ENCODE measurements around the gene CCNY. TPM values are rescaled to one million over a fixed set of nuclear protein-coding genes. Genes with fewer than 3 reads are reported as not detected.
A peak's percentile ranks its signal among the peaks of the same experiment; 100 is the strongest.

Gene CCNY
- total RNA-seq, 2 donors from 2014 or later: 54.9 to 60.8 TPM

DNA sequence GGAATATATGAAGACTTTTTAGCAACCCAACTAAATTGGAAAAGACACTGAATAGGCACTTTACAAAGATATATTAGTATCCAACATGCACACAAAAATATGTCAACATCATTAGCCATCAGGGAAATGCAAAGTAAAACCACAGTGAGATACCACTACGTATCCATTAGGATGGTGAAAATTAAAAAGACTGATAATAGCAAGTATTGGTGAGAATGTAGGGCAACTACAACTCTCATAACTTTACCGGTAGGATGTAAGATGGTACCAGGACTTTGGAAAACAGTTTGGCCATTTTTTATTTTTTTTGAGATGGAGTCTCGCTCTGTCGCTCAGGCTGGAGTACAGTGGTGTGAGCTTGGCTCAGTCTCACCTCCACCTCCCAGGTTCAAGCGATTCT is 13.7 kb upstream of the CCNY start:
- Mint-ChIP-seq H3K27ac (no peak overlapping the region), H3K36me3 (peaks cover 5% of the 10 kb centered on the region)
- no peak for ATAC-seq

DNA sequence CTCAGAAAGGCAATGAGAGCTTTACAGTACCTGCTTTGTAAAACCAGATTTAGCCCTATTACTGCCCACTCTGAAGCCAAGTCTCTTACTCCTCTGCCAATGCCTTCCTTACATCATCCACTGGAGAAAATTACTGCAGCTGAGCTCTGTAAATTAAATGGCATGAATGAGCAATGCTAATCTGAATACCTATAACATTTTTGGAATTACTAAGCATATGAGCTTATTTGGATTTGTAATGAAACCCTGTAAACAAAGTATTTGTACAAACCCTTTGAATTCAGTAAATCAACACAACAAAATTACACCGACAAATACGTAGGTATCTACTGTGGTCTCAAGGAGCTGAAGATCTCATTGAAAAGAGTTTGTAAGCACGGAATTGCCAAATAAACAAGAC is 12.1 kb upstream of the CCNY start:
- ATAC-seq: no peak
- no peaks in the 10 kb centered on the region for H3K27me3 Mint-ChIP-seq
- no peak overlapping the region for H3K4me3 Mint-ChIP-seq
- DNase-seq (ENCODE audit: low spot score): no peak
- peaks cover 7 to 10% of the 10 kb centered on the region in 2 donors for H3K4me1 Mint-ChIP-seq (ENCODE audit: low read depth in 2 of 2)
- no peak overlapping the region for H3K27ac Mint-ChIP-seq
- peaks cover 5% of the 10 kb centered on the region for H3K36me3 Mint-ChIP-seq
- no peaks in the 10 kb centered on the region for H3K9me3 Mint-ChIP-seq

More for the DNA sequence above, 13.7 kb upstream of the CCNY start:
- Mint-ChIP-seq H3K4me3 (no peak overlapping the region), H3K9me3 (no peaks in the 10 kb centered on the region), H3K27me3 (no peaks in the 10 kb centered on the region), H3K4me1 (ENCODE audit: low read depth in 2 of 2) (peaks cover 0 to 5% of the 10 kb centered on the region in 2 donors)
- no peak for DNase-seq (ENCODE audit: low spot score)

DNA sequence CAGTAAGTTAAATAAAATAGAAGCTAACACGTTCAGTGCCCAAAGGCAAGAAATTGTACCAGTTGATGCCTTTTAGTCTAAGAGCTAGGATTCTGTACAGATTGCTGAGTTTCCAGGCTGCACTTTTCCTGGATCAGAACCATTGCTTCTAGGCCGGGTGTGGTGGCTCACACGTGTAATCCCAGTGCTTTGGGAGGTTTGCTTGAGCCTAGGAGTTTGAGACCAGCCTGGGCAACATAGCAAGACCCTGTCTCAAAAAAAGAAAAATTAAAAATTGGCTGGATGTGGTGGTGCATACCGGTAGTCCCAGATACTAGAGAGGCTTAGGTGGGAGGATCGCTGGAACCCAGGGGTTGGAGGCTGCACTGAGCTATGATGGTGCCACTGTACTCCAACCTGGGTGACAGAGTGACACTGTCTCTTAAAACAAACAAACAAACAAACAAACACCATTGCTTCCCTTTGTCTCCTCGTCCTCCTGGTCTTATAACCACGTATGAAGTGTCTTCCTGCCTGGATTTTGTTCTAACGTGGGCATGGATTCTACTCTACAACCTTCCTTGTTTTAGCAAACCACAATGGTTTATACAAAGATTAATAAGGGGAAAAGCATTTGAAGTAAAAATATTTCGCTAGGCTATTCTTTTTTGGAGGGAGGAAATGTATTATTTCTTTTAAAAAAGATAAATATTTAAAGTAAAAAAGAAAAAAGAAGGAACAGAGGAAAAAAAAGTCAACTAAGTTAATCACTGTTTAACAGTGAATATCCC is 9.7 kb upstream of the CCNY start:
- peaks cover 5% of the 10 kb centered on the region for H3K36me3 Mint-ChIP-seq
- no peak overlapping the region for H3K4me3 Mint-ChIP-seq
- peaks cover 16 to 20% of the 10 kb centered on the region in 2 donors for H3K4me1 Mint-ChIP-seq (ENCODE audit: low read depth in 2 of 2)
- ATAC-seq (no peak), DNase-seq (ENCODE audit: low spot score) (no peak)
- no peak overlapping the region for H3K27ac Mint-ChIP-seq
- H3K27me3 Mint-ChIP-seq: no peaks in the 10 kb centered on the region
- no peaks in the 10 kb centered on the region for H3K9me3 Mint-ChIP-seq

DNA sequence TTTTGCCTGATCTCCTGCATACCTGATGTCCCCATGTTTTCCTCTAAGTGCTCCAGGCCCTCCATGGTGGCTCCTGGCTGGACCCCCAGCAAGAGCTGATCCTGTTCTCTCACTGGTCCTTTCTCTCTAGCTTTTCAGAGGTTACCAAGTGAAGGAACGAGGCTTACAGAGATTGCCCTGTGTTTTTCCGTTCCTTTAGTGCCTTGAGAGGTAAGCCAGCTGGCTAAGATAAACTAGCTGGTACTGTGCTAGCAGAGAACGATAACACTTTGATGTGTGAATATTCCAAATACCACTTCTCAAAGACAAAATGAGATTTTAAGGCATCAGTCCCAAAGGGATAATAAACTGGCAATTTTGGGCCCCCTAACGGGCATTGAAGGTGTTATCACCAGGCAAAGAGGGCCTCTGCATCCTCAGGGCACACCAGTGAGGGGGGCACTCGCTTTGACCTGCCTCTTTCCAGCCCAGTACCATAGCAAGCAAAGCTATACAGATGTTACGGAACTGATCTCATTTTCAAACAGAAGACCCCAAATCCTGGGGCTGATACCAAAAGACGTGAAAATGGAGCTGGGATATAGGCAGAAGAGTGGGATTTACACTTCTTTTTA is 8.4 kb upstream of the CCNY start:
- H3K4me3 Mint-ChIP-seq: no peak overlapping the region
- no peaks in the 10 kb centered on the region for H3K36me3 Mint-ChIP-seq
- H3K4me1 Mint-ChIP-seq (ENCODE audit: low read depth in 2 of 2): peaks cover 19 to 20% of the 10 kb centered on the region in 2 donors
- DNase-seq (ENCODE audit: low spot score): no peak
- no peak overlapping the region for H3K27ac Mint-ChIP-seq
- H3K9me3 Mint-ChIP-seq: no peaks in the 10 kb centered on the region
- no peak for ATAC-seq
- H3K27me3 Mint-ChIP-seq: no peaks in the 10 kb centered on the region

DNA sequence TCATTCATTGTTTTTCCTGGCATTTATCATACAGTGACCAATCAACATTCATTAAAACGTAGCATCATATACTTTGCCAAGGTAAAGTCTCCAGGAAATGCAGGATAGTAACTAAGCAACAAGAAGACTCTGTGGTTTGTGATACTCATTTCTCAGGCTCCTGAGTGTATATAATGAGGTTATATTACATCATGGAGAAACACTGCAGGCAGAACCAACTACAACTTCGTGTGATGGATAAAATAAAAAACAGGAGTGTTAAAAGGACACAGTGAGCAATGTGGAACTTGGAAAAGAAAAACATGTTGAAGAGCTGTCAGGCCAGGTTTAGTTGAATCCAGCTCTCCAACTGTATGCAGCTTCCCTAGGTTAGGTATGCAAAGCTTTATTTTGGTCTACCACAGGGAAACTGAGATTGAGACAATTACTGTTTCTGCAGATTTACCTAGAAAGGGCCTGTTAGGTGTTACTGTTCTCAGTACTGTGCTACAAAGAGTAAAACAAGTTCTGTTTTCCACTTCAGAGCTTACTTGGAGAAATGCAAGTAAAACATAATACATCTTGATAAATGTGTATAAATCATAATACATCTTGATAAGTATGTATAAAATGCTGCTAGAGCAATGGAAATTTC is 7.8 kb upstream of the CCNY start:
- Mint-ChIP-seq H3K4me3 (peak overlapping the region; percentile 17), H3K36me3 (peaks cover 5% of the 10 kb centered on the region), H3K27me3 (no peaks in the 10 kb centered on the region), H3K9me3 (no peaks in the 10 kb centered on the region), H3K27ac (no peak overlapping the region), H3K4me1 (ENCODE audit: low read depth in 2 of 2) (peaks cover 24 to 26% of the 10 kb centered on the region in 2 donors)
- ATAC-seq: peak; percentile 48 to 81
- DNase-seq (ENCODE audit: low spot score): no peak

DNA sequence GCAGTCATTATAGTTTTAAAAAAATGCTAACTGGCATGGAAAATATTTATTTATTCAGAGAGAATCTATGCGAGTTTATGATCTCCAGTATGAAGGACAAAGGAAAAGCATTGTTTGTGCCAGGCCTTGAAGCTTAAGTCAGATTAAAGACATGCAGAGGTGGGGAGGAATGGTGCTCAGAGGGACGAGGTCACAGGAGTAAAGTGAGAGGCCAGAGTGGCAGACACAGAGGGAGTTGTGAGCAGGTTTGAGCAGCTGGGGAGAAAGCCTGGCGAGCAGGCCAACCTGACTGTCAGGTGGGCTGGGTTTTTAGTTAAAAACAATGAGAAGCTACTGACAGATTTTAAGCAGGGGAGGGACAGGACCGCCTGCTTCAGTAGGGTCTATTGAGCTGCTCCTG is 6.8 kb upstream of the CCNY start:
- Mint-ChIP-seq H3K27me3 (no peaks in the 10 kb centered on the region), H3K4me1 (ENCODE audit: low read depth in 2 of 2) (peaks cover 31 to 36% of the 10 kb centered on the region in 2 donors)
- no peak for DNase-seq (ENCODE audit: low spot score)

DNA sequence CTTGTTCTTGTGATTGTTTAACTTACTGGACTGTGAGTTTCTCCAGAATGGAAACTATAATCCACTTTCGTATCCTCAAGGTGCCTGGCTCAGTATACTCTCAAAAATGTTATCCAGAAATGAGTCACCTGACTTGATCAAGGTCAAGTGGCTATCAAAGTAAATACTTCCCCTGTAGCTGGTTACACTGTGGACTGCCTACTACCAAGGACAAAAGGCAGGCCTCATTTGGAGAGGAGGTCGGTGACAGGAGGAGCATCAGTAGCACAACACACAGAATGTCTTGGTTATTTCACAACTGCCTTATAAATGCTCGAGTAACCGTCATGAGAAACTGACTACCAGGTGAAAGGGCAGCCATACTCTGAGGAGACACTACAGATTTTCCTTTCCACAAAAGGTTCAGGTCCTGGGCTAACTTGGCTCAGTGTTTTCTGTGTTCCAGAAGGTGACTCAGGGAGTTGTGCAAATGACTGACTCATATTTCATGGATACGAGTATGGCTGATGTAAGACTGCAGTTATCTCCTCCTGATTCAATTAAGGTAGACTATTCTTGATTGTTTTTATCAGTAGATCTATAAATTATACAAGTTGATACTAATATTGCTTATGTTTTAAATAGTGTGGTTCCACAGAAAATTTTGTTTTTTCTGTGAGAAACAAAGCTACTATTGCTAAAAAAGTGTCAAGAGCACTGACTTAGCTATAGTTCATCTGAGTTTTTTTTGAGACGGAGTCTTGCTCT is 4.2 kb upstream of the CCNY start:
- ATAC-seq (no peak), DNase-seq (ENCODE audit: low spot score) (no peak)
- Mint-ChIP-seq H3K4me1 (ENCODE audit: low read depth in 2 of 2) (peaks cover 39 to 47% of the 10 kb centered on the region in 2 donors), H3K27ac (no peak overlapping the region), H3K27me3 (no peaks in the 10 kb centered on the region), H3K4me3 (no peak overlapping the region), H3K36me3 (peaks cover 7% of the 10 kb centered on the region), H3K9me3 (no peaks in the 10 kb centered on the region)

More for the DNA sequence above, 6.8 kb upstream of the CCNY start:
- H3K9me3 Mint-ChIP-seq: no peaks in the 10 kb centered on the region
- H3K36me3 Mint-ChIP-seq: peaks cover 7% of the 10 kb centered on the region
- no peak for ATAC-seq
- no peak overlapping the region for H3K27ac Mint-ChIP-seq
- H3K4me3 Mint-ChIP-seq: no peak overlapping the region

DNA sequence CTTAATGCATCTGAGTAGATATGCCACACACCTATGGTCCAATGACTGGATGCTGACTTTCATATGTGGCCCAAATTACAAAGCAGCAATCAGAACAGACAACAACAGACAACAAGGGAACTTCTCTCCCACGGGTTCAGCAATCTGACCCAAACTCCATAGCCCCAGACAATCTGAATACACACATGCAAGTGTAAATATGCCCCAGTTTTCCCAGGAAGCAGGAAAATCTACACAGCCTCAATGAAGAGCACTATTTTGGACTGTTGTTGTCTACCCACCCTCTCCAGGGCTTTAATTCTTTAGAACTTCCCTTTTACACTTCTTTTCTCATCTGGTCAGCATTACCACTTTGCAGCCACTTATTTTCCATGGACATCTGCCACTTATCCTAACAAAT is 2.0 kb upstream of the CCNY start:
- DNase-seq (ENCODE audit: low spot score): no peak
- H3K4me1 Mint-ChIP-seq (ENCODE audit: low read depth in 2 of 2): peaks cover 42 to 56% of the 10 kb centered on the region in 2 donors
- ATAC-seq: no peak
- peaks cover 7% of the 10 kb centered on the region for H3K36me3 Mint-ChIP-seq
- H3K27ac Mint-ChIP-seq: peak overlapping the region; percentile 21 to 51
- H3K9me3 Mint-ChIP-seq: no peaks in the 10 kb centered on the region
- H3K27me3 Mint-ChIP-seq: no peaks in the 10 kb centered on the region
- H3K4me3 Mint-ChIP-seq: peak overlapping the region; percentile 56

DNA sequence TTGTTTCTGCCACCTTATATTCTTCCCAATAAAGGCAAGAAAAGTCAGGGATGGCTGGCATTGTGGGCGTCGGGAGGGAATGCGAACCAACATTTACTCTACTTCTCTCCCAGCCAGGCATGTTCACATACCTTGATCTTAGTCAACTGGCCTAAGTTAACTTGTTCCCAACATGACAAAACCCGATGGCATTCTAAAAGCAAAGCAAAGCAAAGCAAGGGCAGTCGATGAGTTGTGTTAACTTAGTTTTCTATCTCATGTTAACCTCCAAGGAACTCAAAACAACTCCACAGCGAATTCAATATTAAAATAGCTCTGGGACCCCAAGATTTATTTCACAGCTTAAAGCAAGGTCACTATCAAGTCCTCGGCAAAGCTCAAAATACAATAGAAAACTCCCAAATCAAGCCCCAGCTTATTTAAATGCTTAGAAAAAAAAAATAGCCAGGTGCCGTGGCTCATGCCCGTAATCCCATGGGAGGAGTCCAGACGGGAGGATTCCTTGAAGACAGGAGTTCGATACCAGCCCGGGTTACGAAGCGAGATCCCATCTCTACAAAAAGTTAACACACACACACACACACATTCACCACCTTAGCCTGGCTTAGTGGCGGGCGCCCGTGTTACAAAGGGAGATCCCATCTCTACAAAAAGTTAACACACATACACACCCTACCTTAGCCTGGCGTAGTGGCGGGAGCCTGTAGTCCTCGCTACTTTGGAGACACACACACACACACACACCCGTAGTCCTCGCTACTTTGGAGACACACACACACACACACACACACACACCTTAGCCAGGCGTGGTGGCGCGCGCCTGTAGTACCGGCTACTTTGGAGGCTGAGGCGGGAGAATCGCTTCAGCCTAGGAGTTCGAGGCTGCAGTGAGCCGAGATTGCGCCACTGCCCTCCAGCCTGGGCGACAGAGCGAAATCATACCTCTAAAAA is 901 bp upstream of the CCNY start:
- H3K9me3 Mint-ChIP-seq: no peaks in the 10 kb centered on the region
- ATAC-seq (peak; percentile 1), DNase-seq (ENCODE audit: low spot score) (no peak)
- peak overlapping the region; percentile 84 to 94 for H3K27ac Mint-ChIP-seq
- no peaks in the 10 kb centered on the region for H3K27me3 Mint-ChIP-seq
- peak overlapping the region; percentile 95 for H3K4me3 Mint-ChIP-seq
- peaks cover 44 to 56% of the 10 kb centered on the region in 2 donors for H3K4me1 Mint-ChIP-seq (ENCODE audit: low read depth in 2 of 2)
- H3K36me3 Mint-ChIP-seq: peaks cover 7% of the 10 kb centered on the region

DNA sequence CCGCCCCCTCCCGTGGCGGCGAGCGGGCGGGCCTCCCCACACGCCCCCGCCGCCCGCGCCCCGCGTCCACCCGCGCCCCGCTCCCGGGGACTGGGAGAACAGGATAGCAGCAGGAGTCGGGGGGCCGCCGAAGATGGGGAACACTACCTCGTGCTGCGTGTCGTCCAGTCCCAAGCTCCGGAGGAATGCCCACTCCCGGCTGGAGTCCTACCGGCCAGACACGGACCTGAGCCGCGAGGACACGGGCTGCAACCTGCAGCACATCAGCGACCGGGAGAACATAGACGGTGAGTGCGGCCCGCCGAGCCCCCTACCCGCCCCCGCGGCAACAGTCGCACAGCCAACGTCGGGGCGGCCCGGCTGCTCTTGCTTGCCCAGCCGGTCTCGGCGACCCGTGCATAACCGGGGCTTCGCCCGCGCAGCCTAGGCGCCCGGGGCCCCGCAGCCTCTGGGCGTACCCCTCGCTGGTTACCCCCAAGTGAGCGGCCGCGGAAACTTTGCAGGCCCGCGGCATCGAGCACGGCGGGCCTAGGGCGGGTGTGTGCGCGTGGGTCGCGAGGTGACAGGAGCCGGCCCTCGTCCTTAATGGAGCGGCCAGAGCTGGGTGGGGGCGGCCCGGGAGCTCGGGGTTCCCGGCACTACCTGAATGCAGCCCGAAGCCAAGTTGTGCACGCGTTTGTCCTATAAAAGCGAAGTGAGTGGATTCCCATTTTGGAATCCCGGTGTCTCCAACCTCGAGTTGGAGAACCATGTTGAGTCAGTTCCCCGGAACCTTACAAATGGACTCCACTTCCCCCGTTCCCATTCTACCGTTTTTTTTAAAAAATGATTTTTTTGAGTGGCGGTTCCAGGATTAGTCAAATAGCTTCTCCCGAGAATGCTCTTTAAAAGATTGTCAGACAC is 863 bp downstream of the CCNY start:
- DNase-seq (ENCODE audit: low spot score): no peak
- peak overlapping the region; percentile 70 to 82 for H3K27ac Mint-ChIP-seq
- peak; percentile 10 to 11 for ATAC-seq
- no peaks in the 10 kb centered on the region for H3K9me3 Mint-ChIP-seq
- H3K27me3 Mint-ChIP-seq: no peaks in the 10 kb centered on the region
- peaks cover 57 to 71% of the 10 kb centered on the region in 2 donors for H3K4me1 Mint-ChIP-seq (ENCODE audit: low read depth in 2 of 2)
- H3K36me3 Mint-ChIP-seq: peaks cover 7% of the 10 kb centered on the region
- peak overlapping the region; percentile 81 for H3K4me3 Mint-ChIP-seq

DNA sequence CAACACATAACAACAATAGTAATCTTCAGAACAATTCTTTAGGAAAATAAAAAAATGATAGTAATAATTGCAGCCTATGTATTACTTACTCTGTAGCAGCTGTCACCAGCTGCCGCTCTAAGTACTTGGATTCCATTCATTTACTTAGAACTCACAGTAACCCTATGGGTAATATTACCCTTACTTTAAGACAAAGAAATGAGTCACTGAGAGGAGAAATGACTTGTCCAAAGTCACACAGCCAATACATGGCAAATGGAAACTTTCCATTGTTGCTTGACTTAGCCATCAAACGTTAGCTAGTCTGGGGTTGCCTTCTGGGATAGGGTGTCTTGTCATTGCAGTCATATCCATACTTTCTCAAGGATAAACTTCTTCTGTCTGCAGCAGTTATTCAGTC is 3.6 kb downstream of the CCNY start:
- H3K27ac Mint-ChIP-seq: peak overlapping the region; percentile 70 to 86
- ATAC-seq: peak; percentile 40 to 64

DNA sequence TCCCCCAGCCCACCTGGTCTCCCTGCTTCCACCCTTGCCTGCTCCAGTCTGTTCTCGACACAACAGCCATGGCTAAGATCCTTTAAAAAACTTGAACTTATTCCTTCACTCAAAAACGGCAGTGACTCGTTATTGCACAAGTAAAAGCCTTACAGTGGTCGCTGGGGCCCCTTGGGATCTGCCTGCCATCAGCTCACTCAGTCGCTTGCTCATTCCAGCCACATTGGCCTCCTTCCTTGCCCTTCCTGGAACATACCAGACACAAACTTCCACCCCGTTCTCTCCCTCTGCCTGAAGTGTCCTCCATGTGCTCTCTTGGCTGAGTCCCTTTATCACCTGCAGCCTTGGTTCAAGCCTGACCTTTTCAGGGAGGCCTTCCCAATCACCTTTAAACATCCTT is 4.7 kb downstream of the CCNY start:
- H3K27ac Mint-ChIP-seq: peak overlapping the region; percentile 70 to 86
- no peaks in the 10 kb centered on the region for H3K36me3 Mint-ChIP-seq
- ATAC-seq (no peak), DNase-seq (ENCODE audit: low spot score) (no peak)
- no peaks in the 10 kb centered on the region for H3K9me3 Mint-ChIP-seq
- no peaks in the 10 kb centered on the region for H3K27me3 Mint-ChIP-seq
- H3K4me3 Mint-ChIP-seq: peak overlapping the region; percentile 54
- peaks cover 58 to 70% of the 10 kb centered on the region in 2 donors for H3K4me1 Mint-ChIP-seq (ENCODE audit: low read depth in 2 of 2)

More for the DNA sequence above, 3.6 kb downstream of the CCNY start:
- Mint-ChIP-seq H3K27me3 (no peaks in the 10 kb centered on the region), H3K36me3 (no peaks in the 10 kb centered on the region), H3K4me3 (peak overlapping the region; percentile 81), H3K9me3 (no peaks in the 10 kb centered on the region), H3K4me1 (ENCODE audit: low read depth in 2 of 2) (peaks cover 62 to 71% of the 10 kb centered on the region in 2 donors)
- no peak for DNase-seq (ENCODE audit: low spot score)

Measured in natural killer cell treated with Interleukin-12 subunit alpha and Interleukin-12 subunit beta and Interleukin-15 and Interleukin-18, amount 100 ng/mL, for 72 hours (primary cell).